ELF-1 (cell line): Measurements from ENCODE around the gene TLR10.
"Not testable (repeated sequence)": the region's sequence is repeated elsewhere in the genome, so short reads cannot be mapped to it uniquely, and the experiment has no call there.

Experiments
- DNase-seq: peaks from one replicate; pipeline ENCODE4 v3.0.0-alpha.2; 2016; ENCODE audit warnings: low read depth, low spot score

The TLR10 gene

GRCh38 chr4:38782452-38783108 lies at the start of gene TLR10:
Gene TLR10 (minus strand): TSS chr4:38782990. CDS start chr4:38775590, 7,400 bp downstream.
- DNase-seq = peak; percentile 7

- DNase-seq = no peak
Measured at GRCh38 chr4:38832206-38832605, 49.4 kb upstream of the TLR10 start.

- no peak for DNase-seq
Measured at GRCh38 chr4:38831653-38832052, 48.9 kb upstream of the TLR10 start.

- no peak for DNase-seq
Measured at GRCh38 chr4:38829237-38829636, 46.4 kb upstream of the TLR10 start.

GRCh38 chr4:38823766-38824165 lies 41.0 kb upstream of the TLR10 start:
- no peak for DNase-seq

GRCh38 chr4:38822748-38823303 lies 40.0 kb upstream of the TLR10 start:
- DNase-seq = no peak

GRCh38 chr4:38821739-38822138 lies 38.9 kb upstream of the TLR10 start:
- no peak for DNase-seq

GRCh38 chr4:38820329-38821061 lies 37.7 kb upstream of the TLR10 start:
- no peak for DNase-seq

GRCh38 chr4:38819569-38819968 lies 36.8 kb upstream of the TLR10 start:
- DNase-seq = no peak

- peak; percentile 59 for DNase-seq
Measured at GRCh38 chr4:38818441-38818976, 35.7 kb upstream of the TLR10 start.

- DNase-seq = no peak
Measured at GRCh38 chr4:38815885-38816782, 33.3 kb upstream of the TLR10 start.

- no peak for DNase-seq
Measured at GRCh38 chr4:38814386-38814785, 31.6 kb upstream of the TLR10 start.

- DNase-seq = no peak
Measured at GRCh38 chr4:38811297-38811696, 28.5 kb upstream of the TLR10 start.

GRCh38 chr4:38807462-38807861 lies 24.7 kb upstream of the TLR10 start:
- DNase-seq = not testable (repeated sequence)

- DNase-seq = not testable (repeated sequence)
Measured at GRCh38 chr4:38806251-38806650, 23.5 kb upstream of the TLR10 start.

- DNase-seq = no peak
Measured at GRCh38 chr4:38805530-38806145, 22.8 kb upstream of the TLR10 start.

GRCh38 chr4:38804654-38805295 lies 22.0 kb upstream of the TLR10 start, which contains the start of gene TLR1:
Gene TLR1 (minus strand): TSS chr4:38804791. CDS start chr4:38798831, 5,960 bp downstream.
- DNase-seq = no peak

- DNase-seq = no peak
Measured at GRCh38 chr4:38803833-38804653, 21.3 kb upstream of the TLR10 start.

GRCh38 chr4:38802561-38803355 lies 20.0 kb upstream of the TLR10 start:
- DNase-seq = no peak
